Psoas muscle (tissue), 8 donors: ENCODE measurements around the gene ZNHIT2. TPM values are rescaled to one million over a fixed set of nuclear protein-coding genes. Genes with fewer than 3 reads are reported as not detected.

Experiments
- ATAC-seq, 4 donors: fragments of 200-7000 bp; cut with Tn5 transposase; one replicate each; pipeline ENCODE4 v1.9.1; 2020; ENCODE audit warnings: moderate library complexity in 3 of 4, mild to moderate bottlenecking in 2 of 4
- DNase-seq, 2 donors: peaks; one replicate each; pipeline ENCODE4 v3.0.0-alpha.2; 2020
- H3K27ac ChIP-seq: fragments of 200-600 bp; one replicate; pipeline ENCODE4 v1.8.0; 2022
- H3K27me3 ChIP-seq, 3 donors: fragments of 200-600 bp in 1 of 3; one replicate each; pipeline versions ENCODE4 v1.6.1 to v1.8.0; 2013 to 2022; ENCODE audit warnings: low read length in 2 of 3, mild to moderate bottlenecking in 2 of 3, moderate library complexity in 1 of 3; ENCODE audit not compliant: insufficient read depth in 3 of 3
- H3K36me3 ChIP-seq, 2 donors: fragments of 200-600 bp in 1 of 2; one replicate each; pipeline versions ENCODE4 v1.6.1 to v1.8.0; 2013 to 2022; ENCODE audit warnings: low read depth in 1 of 2, mild to moderate bottlenecking in 1 of 2, moderate library complexity in 1 of 2; ENCODE audit not compliant: insufficient read depth in 1 of 2
- H3K4me1 ChIP-seq: fragments of 200-600 bp; one replicate; pipeline ENCODE4 v1.8.0; 2022
- H3K4me3 ChIP-seq: fragments of 200-600 bp; one replicate; pipeline ENCODE4 v1.8.0; 2022; ENCODE audit warnings: mild to moderate bottlenecking
- H3K9me3 ChIP-seq: fragments of 200-600 bp; one replicate; pipeline ENCODE4 v1.8.0; 2022
- CTCF ChIP-seq: fragments of 200-600 bp; IDR thresholded peaks from one replicate; pipeline ENCODE4 v1.8.0; 2022; ENCODE audit warnings: antibody characterized with exemption
- WGBS, 3 donors: extraction: QIAGEN DNeasy Blood & Tissue Kit; methylation state at CpG; one replicate each; pipeline versions ENCODE4 v1.1.6 to v1.1.7; 2013; 5-methylcytosine and 5-hydroxymethylcytosine counted together
- intact Hi-C, 2 donors: fragments of 100-400 bp; cut with DNase I; formaldehyde crosslinking; loops; one replicate each; pipeline versions ENCODE4 v1.11.0 to v1.14.2; 2022
- polyA plus RNA-seq, 3 donors: library from polyadenylated mRNA; stranded (reverse); fragments of 200-250 nt; gene quantifications; one replicate each; pipeline ENCODE4 v1.2.3, GENCODE V29; 2013
- total RNA-seq, 4 donors: library from RNA; stranded (reverse); fragmentation: NEBNext Ultra II Directional in 2 of 4; extraction: Animal tissue kit (Norgen Biotek cat#: 25700) in 2 of 4; gene quantifications; one replicate each; pipeline versions ENCODE4 v1.2.1 to v1.2.4, GENCODE V29; 2021 to 2023
- donor health status: healthy with polysubstance abuse.
- donor health status: DM: no; HTN: no; CAD: no; lungs with moderate emphysema.
- donor health status: Bipolar disorder and iron deficiency.
- donor health status: healthy.
- donor health status: DM: yes; HTN: yes; CAD: no.
- donor health status: DM: no; HTN: no; CAD: no.
- donor health status: DM: no; HTN: no; CAD: no.
- donor health status: DM: yes; HTN: yes; CAD: no.

The ZNHIT2 gene
- total and polyA plus RNA-seq, 7 donors, result 8.6 to 25.7 (median 16.1) TPM

DNA sequence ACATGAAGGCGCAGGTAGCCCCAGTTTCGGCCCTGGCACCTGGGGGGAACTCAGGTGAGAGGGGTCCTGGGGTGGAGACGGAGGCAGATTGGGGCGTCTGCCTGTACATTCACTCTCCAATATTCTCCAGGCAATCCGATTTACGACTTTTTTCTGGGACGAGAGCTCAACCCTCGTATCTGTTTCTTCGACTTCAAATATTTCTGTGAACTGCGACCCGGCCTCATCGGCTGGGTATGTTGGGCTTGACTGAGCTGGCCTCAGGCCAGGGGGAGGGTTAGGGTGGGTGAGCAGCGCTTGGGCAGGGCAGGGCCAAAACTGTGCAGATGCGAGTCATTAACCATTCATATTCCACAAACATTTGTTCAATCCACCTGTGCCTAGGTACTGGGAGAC lies 4.1 kb downstream of the ZNHIT2 start:
- H3K4me3 ChIP-seq, result peak overlapping the region; percentile 73
- DNase-seq, result no peak
- no peak for ATAC-seq
- no peaks in the 10 kb centered on the region for H3K9me3 ChIP-seq
- H3K4me1 ChIP-seq, result peaks cover 31% of the 10 kb centered on the region
- peaks cover 0 to 33% of the 10 kb centered on the region in 2 donors for H3K36me3 ChIP-seq
- TF ChIP-seq CTCF, result no peak
- no peaks in the 10 kb centered on the region for H3K27me3 ChIP-seq
- H3K27ac ChIP-seq, result peak overlapping the region; percentile 15
- WGBS, 3 donors, result 20 to 24% (median 23%) methylated on average over 14 of the region's 14 CpGs
- intact Hi-C loops, result loop anchor here (5.0 to 10.0 kb wide), 2 partner anchors 101 to 269 kb away; partner anchors contain the start of genes ARL2 (in 1 of the 2) and CDC42BPG (in 1 of the 2)

DNA sequence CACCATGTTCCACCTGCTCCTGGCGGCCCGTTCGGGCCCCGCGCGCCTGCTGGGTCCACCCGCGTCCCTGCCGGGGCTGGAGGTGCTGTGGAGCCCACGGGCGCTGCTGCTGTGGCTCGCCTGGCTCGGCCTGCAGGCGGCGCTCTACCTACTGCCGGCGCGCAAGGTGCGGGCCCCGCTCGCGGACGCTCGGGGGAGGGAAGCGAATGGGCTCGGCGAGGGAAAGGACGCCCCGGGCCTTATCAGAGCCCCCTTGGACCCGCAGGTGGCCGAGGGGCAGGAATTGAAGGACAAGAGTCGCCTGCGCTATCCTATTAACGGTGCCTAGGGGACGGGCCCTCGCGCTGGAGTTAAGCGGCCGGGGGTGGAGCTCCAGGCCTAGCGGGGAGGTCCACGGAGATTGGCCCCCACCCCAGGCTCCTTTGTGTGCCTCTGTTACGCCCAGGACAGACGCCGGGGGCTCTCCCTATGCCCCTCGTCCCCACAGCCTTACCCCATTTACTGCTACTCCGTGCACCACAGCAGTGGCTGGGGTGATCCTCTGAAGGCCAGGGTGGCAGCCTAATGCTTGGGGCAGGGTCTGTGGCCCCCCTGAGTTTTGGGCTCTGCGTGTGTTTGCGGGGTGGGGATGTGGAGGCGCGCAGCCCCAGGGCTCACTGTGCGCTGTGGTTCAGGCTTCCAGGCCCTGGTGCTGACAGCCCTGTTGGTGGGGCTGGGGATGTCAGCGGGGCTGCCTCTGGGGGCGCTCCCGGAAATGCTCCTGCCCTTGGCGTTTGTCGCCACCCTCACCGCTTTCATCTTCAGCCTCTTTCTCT lies 4.7 kb downstream of the ZNHIT2 start:
- WGBS, 3 donors, result 3 to 4% (median 4%) methylated on average over 45 to 57 of the region's 57 CpGs
- Histone ChIP-seq H3K9me3 (no peaks in the 10 kb centered on the region), H3K27me3 (no peaks in the 10 kb centered on the region), H3K27ac (peak overlapping the region; percentile 68), H3K36me3 (peaks cover 0 to 33% of the 10 kb centered on the region in 2 donors), H3K4me1 (peaks cover 31% of the 10 kb centered on the region), H3K4me3 (peak overlapping the region; percentile 73)
- intact Hi-C loops, result loop anchor here (5.0 to 10.0 kb wide), 2 partner anchors 100 to 268 kb away; partner anchors contain the start of genes ARL2 (in 1 of the 2) and CDC42BPG (in 1 of the 2)
- TF ChIP-seq CTCF, result peak; percentile 83
- peak; percentile 67 to 86 for DNase-seq
- ATAC-seq, result peak; percentile 56 to 73 (median 68)

DNA sequence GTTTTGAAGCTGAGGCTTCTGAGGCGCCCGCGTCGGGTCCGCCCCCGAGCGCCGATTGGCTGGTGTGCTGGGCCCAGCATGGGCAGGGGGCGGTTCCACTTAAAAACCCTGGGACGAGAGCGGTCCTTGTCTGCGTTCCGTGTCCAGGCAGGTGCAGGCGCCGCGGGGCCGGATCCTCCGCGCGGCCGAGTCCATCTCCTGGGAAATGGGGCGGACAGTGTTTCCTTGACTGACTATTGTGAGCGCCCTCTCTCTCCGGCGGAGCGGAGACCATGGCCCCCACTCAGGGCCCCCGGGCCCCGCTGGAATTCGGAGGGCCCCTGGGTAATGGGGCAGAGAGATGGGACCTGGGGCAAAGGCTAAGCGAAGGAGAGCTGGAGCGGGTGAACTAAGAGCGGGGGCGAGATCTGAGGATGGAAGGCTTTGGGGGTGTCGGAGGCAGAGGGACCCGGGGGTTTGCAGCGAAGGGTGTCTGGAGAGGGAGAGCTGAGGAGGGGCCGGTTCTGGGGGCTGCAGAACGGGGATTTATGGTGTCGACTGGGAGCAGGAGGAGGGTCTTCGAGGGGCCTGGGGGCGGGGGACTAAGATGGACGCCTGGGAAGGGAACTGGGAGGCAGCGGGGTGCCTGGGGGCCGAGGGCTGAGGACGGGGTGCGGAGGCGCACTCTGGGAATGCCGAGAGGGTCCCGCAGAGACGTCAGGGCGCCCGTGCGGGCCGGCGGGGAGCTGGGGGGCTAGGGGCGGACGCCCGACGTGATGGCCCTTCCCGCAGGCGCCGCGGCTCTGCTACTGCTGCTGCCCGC lies 5.6 kb downstream of the ZNHIT2 start, which contains the start of gene TM7SF2:
TSS of gene TM7SF2 (plus strand) at position 129 of the 802 bp plus-strand sequence. CDS start at position 273, 144 bp downstream.
- Histone ChIP-seq H3K36me3 (peaks cover 0 to 35% of the 10 kb centered on the region in 2 donors), H3K4me3 (peak within 1 kb of the TSS; percentile 73), H3K27ac (peak within 1 kb of the TSS; percentile 68), H3K9me3 (no peaks in the 10 kb centered on the region), H3K27me3 (no peaks in the 10 kb centered on the region), H3K4me1 (peaks cover 31% of the 10 kb centered on the region)
- 0 to 2% (median 1%) methylated on average over 45 to 64 of the region's 64 CpGs for WGBS, 3 donors
- ATAC-seq (peak; percentile 85 to 92 (median 90)), DNase-seq (peak; percentile 96 to 97)
- no peak for TF ChIP-seq CTCF
- intact Hi-C loops, result loop anchor here (2.0 to 10.0 kb wide), 3 partner anchors 69 to 267 kb away; partner anchors contain the start of genes ARL2 (in 1 of the 2), CAPN1 (in 1 of the 2) and CDC42BPG (in 1 of the 2)

DNA sequence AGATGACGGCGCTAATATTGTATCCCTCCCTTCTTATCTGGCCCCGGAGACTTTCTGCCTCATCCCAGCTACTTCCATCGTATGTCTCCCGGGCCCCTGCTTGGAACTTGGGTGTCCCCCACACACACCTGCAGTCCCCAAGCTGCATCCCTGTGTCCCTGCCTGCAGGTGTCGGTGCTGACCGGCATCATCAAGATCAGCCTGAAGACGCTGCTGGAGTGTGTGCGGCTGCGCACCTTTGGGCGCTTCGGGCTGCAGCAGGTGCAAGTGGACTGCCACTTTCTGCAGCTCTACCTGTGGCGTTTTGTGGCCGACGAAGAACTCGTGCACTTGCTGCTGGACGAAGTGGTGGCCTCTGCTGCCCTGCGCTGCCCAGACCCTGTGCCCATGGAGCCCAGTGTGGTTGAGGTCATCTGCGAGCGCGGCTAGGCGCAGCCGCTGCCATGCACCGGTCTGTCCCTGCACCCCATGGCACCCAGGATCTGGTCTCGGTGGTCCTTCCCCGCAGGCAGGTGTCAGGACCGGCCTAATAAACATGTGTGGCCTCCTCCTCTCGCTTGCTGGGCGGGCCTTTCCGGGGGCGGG lies 6.2 kb downstream of the ZNHIT2 start:
- 61 to 66% (median 64%) methylated on average over 30 to 31 of the region's 31 CpGs for WGBS, 3 donors
- H3K4me1 ChIP-seq, result peaks cover 26% of the 10 kb centered on the region
- H3K4me3 ChIP-seq, result peak overlapping the region; percentile 73
- no peak for DNase-seq
- no peak for TF ChIP-seq CTCF
- ATAC-seq, result peak in 1 of 4 donors; percentile 0
- no peaks in the 10 kb centered on the region for H3K27me3 ChIP-seq
- H3K9me3 ChIP-seq, result no peaks in the 10 kb centered on the region
- intact Hi-C loops, result loop anchor here (2.0 to 10.0 kb wide), 3 partner anchors 70 to 266 kb away; partner anchors contain the start of genes ARL2 (in 1 of the 2), CAPN1 (in 1 of the 2) and CDC42BPG (in 1 of the 2)
- peak overlapping the region; percentile 46 for H3K27ac ChIP-seq
- peaks cover 0 to 35% of the 10 kb centered on the region in 2 donors for H3K36me3 ChIP-seq
